IMR-90 (cell line): ENCODE measurements around the gene AAR2. TPM values are rescaled to one million over a fixed set of nuclear protein-coding genes. Genes with fewer than 3 reads are reported as not detected.

Experiments
- CTCF ChIP-seq: conservative IDR thresholded peaks from 2 replicates; pipeline ENCODE4 v1.5.1; 2012; ENCODE audit warnings: mild to moderate bottlenecking, low read depth, low read length, improper control_type of control experiment
- USF2 ChIP-seq: fragments of 150-350 bp; IDR thresholded peaks from 2 replicates; pipeline ENCODE4 v1.6.1; 2017; ENCODE audit warnings: mild to moderate bottlenecking, antibody characterized with exemption, low read length, low read depth
- polyA plus RNA-seq, 3 experiments: library from polyadenylated mRNA; depleted of rRNA; stranded (reverse); fragments of >200 nt; gene quantifications; 2 replicates each; pipeline ENCODE4 v1.2.3, GENCODE V29; 2012; ENCODE audit warnings: low replicate concordance in 1 of 3
- total RNA-seq: library from RNA; depleted of rRNA; stranded (reverse); fragments of >200 nt; gene quantifications from 2 replicates; pipeline ENCODE4 v1.2.3, GENCODE V29; 2012

Gene AAR2
- total and polyA plus RNA-seq, 2 of the 4 experiments (the other 2 are of a cell fraction), result 28.2 to 35.8 TPM

GRCh38 chr20:36262440-36262839, 26.2 kb downstream of the AAR2 start (continued):
- TF ChIP-seq USF2, result no peak
- no peak for TF ChIP-seq CTCF
